T-cell (primary cell): ENCODE measurements around the gene LY6G5C. TPM values are rescaled to one million over a fixed set of nuclear protein-coding genes. Genes with fewer than 3 reads are reported as not detected.
"Not testable (repeated sequence)": the region's sequence is repeated elsewhere in the genome, so short reads cannot be mapped to it uniquely, and the experiment has no call there.

Source experiments
- ATAC-seq, 4 experiments: fragments of 200-7000 bp in 3 of 4; fragments of 150-1000 bp in 1 of 4; cut with Tn5 transposase; replicated peaks in 1 of 4; 1 replicate in 3 of 4; 2 replicates in 1 of 4; pipeline ENCODE4 v1.10.0; 2021; ENCODE audit warnings: moderate library complexity in 3 of 4, mild to moderate bottlenecking in 2 of 4, moderate number of reproducible peaks in 1 of 4
- CTCF ChIA-PET, 2 donors: fragments of 300-600 bp; sonication (Branson Sonifier 250); formaldehyde crosslinking; loops; one replicate each; lab custom pipeline; 2022; ENCODE audit warnings: antibody characterized with exemption in 2 of 2; lab: Charles Lee
- POLR2A ChIA-PET, 2 donors: fragments of 300-600 bp; sonication (Branson Sonifier 250); formaldehyde crosslinking; loops; one replicate each; lab custom pipeline; 2022; ENCODE audit warnings: antibody characterized with exemption in 2 of 2; lab: Charles Lee
- DNase-seq, 35 experiments: peaks; one replicate each; pipeline versions ENCODE4 v3.0.0 to v3.0.0-alpha.2; 2013 to 2023
- H3K27ac ChIP-seq: one replicate; pipeline ENCODE4 v1.5.1; 2013; ENCODE audit warnings: low read length
- H3K27me3 ChIP-seq, 2 experiments: replicated peaks in 1 of 2; 1 replicate in 1 of 2; 2 replicates in 1 of 2; pipeline versions ENCODE4 v1.6.1 to v1.7.0; 2013; ENCODE audit warnings: low read length in 1 of 2, mixed read lengths in 1 of 2; ENCODE audit not compliant: control insufficient read depth in 2 of 2, insufficient read depth in 2 of 2; ENCODE audit errors: extremely low read depth in 1 of 2
- H3K36me3 ChIP-seq, 2 donors: 1 replicate in 1 of 2; 2 replicates in 1 of 2; pipeline versions ENCODE4 v1.6.1 to v1.7.0; 2013; ENCODE audit warnings: low read length in 1 of 2; ENCODE audit not compliant: control insufficient read depth in 2 of 2, insufficient read depth in 1 of 2; ENCODE audit errors: extremely low read depth in 1 of 2
- H3K4me1 ChIP-seq, 2 experiments: 1 replicate in 1 of 2; 2 replicates in 1 of 2; pipeline versions ENCODE4 v1.6.1 to v1.7.0; 2013; ENCODE audit warnings: low read length in 2 of 2, mixed read lengths in 1 of 2; ENCODE audit not compliant: insufficient read depth in 2 of 2, control insufficient read depth in 1 of 2; ENCODE audit errors: extremely low read depth in 1 of 2
- H3K4me3 ChIP-seq, 2 donors: 1 replicate in 1 of 2; 2 replicates in 1 of 2; pipeline versions ENCODE4 v1.5.1 to v1.7.0; 2013; ENCODE audit warnings: mild to moderate bottlenecking in 2 of 2, low read length in 1 of 2, moderate library complexity in 1 of 2; ENCODE audit not compliant: control insufficient read depth in 1 of 2; ENCODE audit errors: extremely low read depth in 1 of 2
- H3K9me3 ChIP-seq: 2 replicates; pipeline ENCODE4 v1.7.0; 2013
- H3K27ac Mint-ChIP-seq, 2 donors: one replicate each; pipeline ENCODE4 v1.8.0; 2020 to 2021; ENCODE audit warnings: mild to moderate bottlenecking in 2 of 2, mixed read lengths in 2 of 2
- H3K27me3 Mint-ChIP-seq, 2 donors: one replicate each; pipeline ENCODE4 v1.8.0; 2021 to 2022; ENCODE audit warnings: mixed read lengths in 2 of 2
- H3K36me3 Mint-ChIP-seq: one replicate; pipeline ENCODE4 v1.8.0; 2021; ENCODE audit warnings: mixed read lengths
- H3K4me1 Mint-ChIP-seq, 3 donors: one replicate each; pipeline ENCODE4 v1.8.0; 2020 to 2022; ENCODE audit warnings: mixed read lengths in 3 of 3, mild to moderate bottlenecking in 1 of 3
- H3K4me3 Mint-ChIP-seq, 3 donors: one replicate each; pipeline ENCODE4 v1.8.0; 2020 to 2022; ENCODE audit warnings: mild to moderate bottlenecking in 3 of 3, mixed read lengths in 3 of 3, moderate library complexity in 3 of 3
- H3K9me3 Mint-ChIP-seq, 3 donors: one replicate each; pipeline ENCODE4 v1.8.0; 2020 to 2022; ENCODE audit warnings: mixed read lengths in 3 of 3
- WGBS: methylation state at CpG from one replicate; pipeline ENCODE4 v1.1.5; 2013; ENCODE audit warnings: missing lambda C conversion rate; ENCODE audit not compliant: insufficient coverage; 5-methylcytosine and 5-hydroxymethylcytosine counted together
- total RNA-seq, 35 experiments: library from RNA in 6 of 35; stranded (reverse) in 6 of 35; fragments of 120-200 nt in 1 of 35; gene quantifications; one replicate each; pipeline versions ENCODE4 v1.2.1 to v1.2.4 and lab custom pipeline; 2013 to 2026

Gene LY6G5C
- total RNA-seq, 5 donors from 2014 or later (not counting 1 experiment from before 2014, with no cell fraction given), result 0.75 to 8.8 (median 5.8) TPM

DNA sequence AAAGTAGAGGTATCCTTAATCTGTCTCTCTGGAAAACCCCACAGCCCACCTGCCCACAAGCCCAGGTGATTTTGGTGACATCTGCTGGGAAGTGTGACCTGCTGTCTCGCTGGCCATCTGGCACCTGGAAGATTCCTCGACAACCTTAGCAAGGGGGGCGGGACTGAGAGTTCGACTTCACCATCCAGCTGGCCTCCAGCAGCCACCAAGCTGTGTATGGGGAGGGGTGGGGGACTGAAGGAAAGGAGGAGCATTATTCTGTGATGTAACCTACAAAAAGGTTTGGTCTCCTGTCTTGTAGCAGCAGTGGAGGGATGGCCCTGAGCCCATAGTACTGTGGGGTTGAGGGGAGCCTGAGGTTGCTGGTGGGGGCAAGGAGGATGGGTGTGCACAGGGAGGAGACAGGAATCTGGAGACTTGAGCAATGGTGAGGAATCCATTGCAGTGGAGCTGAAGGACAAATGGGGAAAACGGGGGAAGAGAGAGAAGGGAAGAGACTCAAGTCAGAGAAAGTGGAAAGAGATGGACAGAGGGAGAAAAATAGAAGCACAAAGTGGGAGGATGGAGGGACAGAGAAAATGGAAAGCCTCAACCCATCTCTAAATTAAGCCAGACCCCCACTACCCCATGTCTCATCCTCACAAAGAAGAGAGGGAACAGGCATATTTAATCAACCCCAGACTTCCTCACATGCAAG is 29.8 kb upstream of the LY6G5C start:
- Histone ChIP-seq H3K27ac (no peak overlapping the region), H3K9me3 (no peaks in the 10 kb centered on the region), H3K27me3 (peaks cover 0 to 26% of the 10 kb centered on the region in 2 experiments), H3K4me1 (peaks cover 12 to 18% of the 10 kb centered on the region in 2 experiments), H3K4me3 (no peak overlapping the region), H3K36me3 (no peaks in the 10 kb centered on the region)
- H3K36me3 Mint-ChIP-seq, result no peaks in the 10 kb centered on the region
- H3K4me1 Mint-ChIP-seq, result peaks cover 17 to 25% (median 24%) of the 10 kb centered on the region in 3 donors
- DNase-seq, result no peak
- POLR2A ChIA-PET, result no interaction called here
- ATAC-seq, result no peak
- H3K27me3 Mint-ChIP-seq, result no peaks in the 10 kb centered on the region
- CTCF ChIA-PET, result no interaction called here
- H3K9me3 Mint-ChIP-seq, result no peaks in the 10 kb centered on the region
- H3K4me3 Mint-ChIP-seq, result peak overlapping the region in 1 of 3 donors; percentile 10
- WGBS, result 81% methylated on average over 4 of the region's 5 CpGs
- no peak overlapping the region for H3K27ac Mint-ChIP-seq

DNA sequence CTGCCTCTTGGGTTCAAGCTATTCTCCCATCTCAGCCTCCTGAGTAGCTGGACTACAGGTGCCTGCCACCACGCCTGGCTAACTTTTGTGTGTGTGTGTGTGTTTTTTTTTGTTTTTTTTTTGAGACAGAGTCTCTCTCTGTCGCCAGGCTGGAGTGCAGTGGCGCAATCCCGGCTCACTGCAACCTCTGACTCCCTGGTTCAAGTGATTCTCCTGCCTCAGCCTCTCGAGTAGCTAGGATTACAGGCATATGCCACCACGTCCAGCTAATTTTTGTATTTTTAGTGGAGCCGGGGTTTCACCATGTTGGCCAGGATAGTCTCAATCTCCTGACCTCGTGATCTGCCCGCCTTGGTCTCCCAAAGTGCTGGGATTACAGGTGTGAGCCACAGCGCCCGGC is 28.3 kb upstream of the LY6G5C start:
- not testable (repeated sequence) for H3K9me3 ChIP-seq, ATAC-seq, H3K4me3 Mint-ChIP-seq, H3K27me3 Mint-ChIP-seq, DNase-seq, H3K36me3 Mint-ChIP-seq, H3K27ac Mint-ChIP-seq, H3K27ac ChIP-seq, H3K4me3 ChIP-seq, H3K9me3 Mint-ChIP-seq, H3K36me3 ChIP-seq
- H3K4me1 ChIP-seq, result peaks cover 10 to 17% of the 10 kb centered on the region in 2 experiments
- H3K27me3 ChIP-seq, result peaks cover 0 to 23% of the 10 kb centered on the region in 2 experiments
- WGBS, result 96% methylated on average over 10 of the region's 11 CpGs
- POLR2A ChIA-PET, result interaction anchor here in 1 of 2 donors (0.7 kb wide), 2 partner anchors 56 to 570 kb away, joined by 4 to 6 read pairs; no protein-coding TSS in a partner anchor
- H3K4me1 Mint-ChIP-seq, result peaks cover 17 to 22% (median 21%) of the 10 kb centered on the region in 3 donors
- CTCF ChIA-PET, result interaction anchor here in 1 of 2 donors (0.7 to 0.8 kb wide), 2 partner anchors 17 to 148 kb away, joined by 4 to 5 read pairs; no protein-coding TSS in a partner anchor

DNA sequence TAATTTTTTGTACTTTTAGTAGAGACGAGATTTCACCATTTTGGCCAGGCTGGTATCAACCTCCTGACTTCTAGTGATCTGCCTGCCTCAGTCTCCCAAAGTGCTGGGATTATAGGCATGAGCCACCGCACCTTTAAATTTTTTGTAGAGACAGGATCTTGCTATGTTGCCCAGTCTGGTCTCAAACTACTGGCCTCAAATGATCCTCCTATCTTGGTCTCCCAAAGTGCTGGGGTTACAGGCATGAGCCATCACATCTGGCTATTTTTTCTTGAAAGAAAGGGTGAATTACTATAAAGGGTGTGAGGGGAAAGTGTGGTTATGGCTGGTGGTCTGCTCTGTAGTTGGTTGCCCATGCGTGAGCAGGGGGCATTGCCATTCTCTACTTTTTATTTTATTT is 27.4 kb upstream of the LY6G5C start:
- no peak for DNase-seq
- Histone ChIP-seq H3K9me3 (no peaks in the 10 kb centered on the region), H3K36me3 (no peaks in the 10 kb centered on the region), H3K27ac (no peak overlapping the region), H3K27me3 (peaks cover 0 to 21% of the 10 kb centered on the region in 2 experiments), H3K4me1 (peaks cover 5 to 21% of the 10 kb centered on the region in 2 experiments), H3K4me3 (no peak overlapping the region)
- no CpG with 5 or more reads among the region's 3 CpGs for WGBS
- CTCF ChIA-PET, result interaction anchor here in 1 of 2 donors (0.6 kb wide), 1 partner anchor 123 kb away, joined by 3 read pairs; no protein-coding TSS in a partner anchor
- Mint-ChIP-seq H3K27me3 (no peaks in the 10 kb centered on the region), H3K36me3 (no peaks in the 10 kb centered on the region), H3K27ac (no peak overlapping the region), H3K9me3 (no peaks in the 10 kb centered on the region), H3K4me1 (peaks cover 21 to 26% (median 24%) of the 10 kb centered on the region in 3 donors), H3K4me3 (no peak overlapping the region)
- POLR2A ChIA-PET, result interaction anchor here in 1 of 2 donors (0.6 kb wide), 1 partner anchor 123 kb away, joined by 3 read pairs; no protein-coding TSS in a partner anchor
- ATAC-seq, result no peak

- H3K4me3 ChIP-seq, result no peak overlapping the region
- peaks cover 2 to 21% of the 10 kb centered on the region in 2 experiments for H3K4me1 ChIP-seq
- no peak overlapping the region for H3K27ac Mint-ChIP-seq
- peaks cover 0 to 19% of the 10 kb centered on the region in 2 experiments for H3K27me3 ChIP-seq
- no peak overlapping the region for H3K4me3 Mint-ChIP-seq
- no peaks in the 10 kb centered on the region for H3K9me3 Mint-ChIP-seq
- no peaks in the 10 kb centered on the region for H3K36me3 Mint-ChIP-seq
- H3K9me3 ChIP-seq, result no peaks in the 10 kb centered on the region
- no peak for DNase-seq
- 81% methylated on average over 3 of the region's 10 CpGs for WGBS
- ChIA-PET POLR2A (no interaction called here), CTCF (no interaction called here)
- peaks cover 24 to 28% (median 26%) of the 10 kb centered on the region in 3 donors for H3K4me1 Mint-ChIP-seq
- H3K27ac ChIP-seq, result no peak overlapping the region
- no peaks in the 10 kb centered on the region for H3K27me3 Mint-ChIP-seq
- no peaks in the 10 kb centered on the region for H3K36me3 ChIP-seq
- ATAC-seq, result no peak
These were observed 26.8 kb upstream of the LY6G5C start for GRCh38 chr6:31707701-31708100.

- Histone ChIP-seq H3K9me3 (no peaks in the 10 kb centered on the region), H3K4me3 (no peak within 1 kb of the TSS), H3K27ac (no peak within 1 kb of the TSS), H3K27me3 (peaks cover 0 to 19% of the 10 kb centered on the region in 2 experiments), H3K4me1 (peaks cover 12 to 29% of the 10 kb centered on the region in 2 experiments), H3K36me3 (no peaks in the 10 kb centered on the region)
- Mint-ChIP-seq H3K4me1 (peaks cover 25 to 32% (median 30%) of the 10 kb centered on the region in 3 donors), H3K9me3 (no peaks in the 10 kb centered on the region), H3K36me3 (no peaks in the 10 kb centered on the region), H3K4me3 (no peak within 1 kb of the TSS), H3K27me3 (no peaks in the 10 kb centered on the region), H3K27ac (no peak within 1 kb of the TSS)
- POLR2A ChIA-PET, result interaction anchor here (0.6 to 0.8 kb wide), 3 partner anchors 11 to 249 kb away, joined by 3 to 9 read pairs (median 4); no protein-coding TSS in a partner anchor
- ATAC-seq (no peak), DNase-seq (no peak)
- no CpG with 5 or more reads among the region's 3 CpGs for WGBS
- CTCF ChIA-PET, result interaction anchor here in 1 of 2 donors (0.6 kb wide), 1 partner anchor 123 kb away, joined by 5 read pairs; no protein-coding TSS in a partner anchor
These were observed 25.7 kb upstream of the LY6G5C start, which contains the start of gene LY6G6F for GRCh38 chr6:31706599-31706998. Gene LY6G6F, plus strand, starts transcription at chr6:31706866. Its CDS starts 41 bp downstream, at chr6:31706907.

DNA sequence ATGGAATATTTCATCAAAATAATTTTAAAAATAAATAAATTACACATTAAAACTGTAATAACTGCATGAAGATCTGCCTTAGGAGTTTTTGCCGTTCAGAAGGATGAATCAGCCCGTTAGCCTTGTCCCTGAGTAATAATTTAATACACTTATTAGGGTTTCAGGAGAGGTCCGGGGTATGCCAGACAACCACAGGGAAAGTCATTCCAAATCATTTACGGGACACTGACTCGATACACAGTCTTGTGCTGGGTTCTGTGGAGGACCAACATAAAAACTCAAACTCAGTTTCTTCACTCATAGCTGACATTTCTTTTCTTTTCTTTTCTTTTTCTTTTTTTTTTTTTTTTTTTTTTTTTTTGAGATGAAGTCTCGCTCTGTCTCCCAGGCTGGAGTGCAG is 25.1 kb upstream of the LY6G5C start:
- Mint-ChIP-seq H3K36me3 (peaks cover 3% of the 10 kb centered on the region), H3K27me3 (no peaks in the 10 kb centered on the region), H3K27ac (no peak overlapping the region), H3K4me1 (peaks cover 27 to 33% (median 30%) of the 10 kb centered on the region in 3 donors), H3K4me3 (no peak overlapping the region), H3K9me3 (no peaks in the 10 kb centered on the region)
- Histone ChIP-seq H3K27me3 (peaks cover 0 to 19% of the 10 kb centered on the region in 2 experiments), H3K9me3 (no peaks in the 10 kb centered on the region), H3K36me3 (no peaks in the 10 kb centered on the region), H3K4me3 (no peak overlapping the region), H3K4me1 (peaks cover 13 to 28% of the 10 kb centered on the region in 2 experiments), H3K27ac (no peak overlapping the region)
- no CpG with 5 or more reads among the region's 6 CpGs for WGBS
- no peak for ATAC-seq
- ChIA-PET POLR2A (interaction anchor here (0.6 to 0.8 kb wide), 3 partner anchors 11 to 250 kb away, joined by 3 to 9 read pairs (median 4); no protein-coding TSS in a partner anchor), CTCF (no interaction called here)
- no peak for DNase-seq
